Fibroblast of peridontal ligament (primary cell): ENCODE results near the gene AK4.
A peak's percentile ranks its signal among the peaks of the same experiment; 100 is the strongest.

Experiments used
- DNase-seq: peaks from one replicate; pipeline ENCODE4 v3.0.0-alpha.2; 2010; ENCODE audit errors: extremely low read depth

Gene AK4

DNA sequence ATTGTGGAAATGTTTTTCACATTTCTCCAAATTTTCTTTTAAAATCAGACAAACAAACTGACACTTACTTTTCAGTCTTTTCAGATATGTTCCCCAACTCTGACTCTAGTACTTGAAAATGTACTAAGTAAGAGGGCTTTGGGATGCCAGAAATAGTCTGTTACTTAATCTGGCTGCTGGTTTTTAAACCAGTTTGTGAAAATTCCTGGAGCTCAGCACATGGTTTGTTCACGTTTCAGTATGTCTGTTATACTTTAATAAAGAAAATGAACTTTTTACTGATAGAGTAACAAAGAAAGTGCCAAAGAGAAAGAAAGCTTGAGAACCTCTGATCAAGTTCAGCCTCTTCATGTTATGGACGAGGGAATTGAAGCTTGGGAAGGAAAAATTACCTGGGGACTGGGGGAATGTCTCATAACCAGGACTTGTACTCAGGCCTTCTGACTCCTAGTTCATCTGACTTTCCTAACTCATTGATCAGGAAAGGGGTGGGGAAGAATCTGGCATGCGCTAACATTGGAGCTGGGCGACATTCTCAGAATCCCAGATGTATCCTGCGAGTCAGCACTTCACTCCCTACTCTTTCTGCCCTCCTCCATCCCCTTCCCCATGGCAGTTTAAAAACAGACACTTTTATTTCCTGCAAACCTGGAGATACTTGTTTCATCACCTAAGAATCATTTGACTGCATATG, 130.5 kb downstream of the AK4 start:
- DNase-seq = peak; percentile 28

GRCh38 chr1:65279070-65279779, 131.2 kb downstream of the AK4 start:
- peak; percentile 21 for DNase-seq
